MG63 (cell line): ENCODE measurements around the gene CLDN4. TPM values are rescaled to one million over a fixed set of nuclear protein-coding genes. Genes with fewer than 3 reads are reported as not detected.
"Not testable (repeated sequence)": the region's sequence is repeated elsewhere in the genome, so short reads cannot be mapped to it uniquely, and the experiment has no call there.

ENCODE experiments used
- DNase-seq: peaks from one replicate; pipeline ENCODE4 v3.0.0-alpha.2; 2020
- H3K27me3 ChIP-seq: fragments of 250-450 bp; sonication (Bioruptor Pico); 2 replicates; pipeline ENCODE4 v1.5.1; 2020; ENCODE audit warnings: mild to moderate bottlenecking, moderate library complexity
- H3K36me3 ChIP-seq: fragments of 250-450 bp; sonication (Bioruptor Pico); 2 replicates; pipeline ENCODE4 v1.5.1; 2020; ENCODE audit warnings: mild to moderate bottlenecking, moderate library complexity
- H3K4me3 ChIP-seq: fragments of 250-450 bp; sonication (Bioruptor Pico); 2 replicates; pipeline ENCODE4 v1.5.1; 2020; ENCODE audit warnings: mild to moderate bottlenecking, moderate library complexity
- H3K9me3 ChIP-seq: fragments of 250-450 bp; sonication (Bioruptor Pico); 2 replicates; pipeline ENCODE4 v1.5.1; 2020; ENCODE audit warnings: mild to moderate bottlenecking, moderate library complexity
- total RNA-seq: library from RNA; depleted of rRNA; stranded (reverse); fragments of >200 nt; shearing (Covaris generic); gene quantifications from 2 replicates; pipeline ENCODE4 v1.2.3, GENCODE V29; 2014; ENCODE audit warnings: low replicate concordance

The CLDN4 gene
- total RNA-seq, 1 experiment from 2014 or later = not detected

GRCh38 chr7:73834626-73835191, 3.9 kb downstream of the CLDN4 start:
- H3K36me3 ChIP-seq = no peaks in the 10 kb centered on the region
- no peak for DNase-seq
- H3K9me3 ChIP-seq = no peaks in the 10 kb centered on the region
- H3K27me3 ChIP-seq = no peaks in the 10 kb centered on the region
- no peak overlapping the region for H3K4me3 ChIP-seq

- H3K4me3 ChIP-seq, H3K36me3 ChIP-seq, H3K27me3 ChIP-seq, H3K9me3 ChIP-seq, DNase-seq: not testable (repeated sequence)
Measured at GRCh38 chr7:73837167-73837566, 6.4 kb downstream of the CLDN4 start.

DNA sequence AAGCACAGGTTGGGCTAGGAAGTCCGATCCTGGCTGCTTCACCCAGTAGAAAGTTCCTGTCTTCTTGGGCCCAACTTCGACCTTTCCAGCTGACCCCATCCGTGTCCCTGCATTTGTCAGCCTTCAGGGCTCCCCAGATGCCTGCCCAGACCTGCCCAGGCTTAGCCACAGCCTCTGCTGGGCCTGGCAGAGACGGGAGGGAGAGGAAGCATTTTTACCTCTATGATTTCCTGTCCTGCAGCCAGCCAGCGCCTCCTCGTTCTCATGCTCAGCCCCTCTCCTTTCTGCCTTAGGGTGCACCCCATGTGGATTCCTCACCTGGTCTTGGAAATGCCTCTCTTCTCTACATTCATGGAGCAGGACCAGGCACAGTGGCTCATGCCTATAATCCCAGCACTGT, 7.8 kb downstream of the CLDN4 start:
- no peaks in the 10 kb centered on the region for H3K36me3 ChIP-seq

DNA sequence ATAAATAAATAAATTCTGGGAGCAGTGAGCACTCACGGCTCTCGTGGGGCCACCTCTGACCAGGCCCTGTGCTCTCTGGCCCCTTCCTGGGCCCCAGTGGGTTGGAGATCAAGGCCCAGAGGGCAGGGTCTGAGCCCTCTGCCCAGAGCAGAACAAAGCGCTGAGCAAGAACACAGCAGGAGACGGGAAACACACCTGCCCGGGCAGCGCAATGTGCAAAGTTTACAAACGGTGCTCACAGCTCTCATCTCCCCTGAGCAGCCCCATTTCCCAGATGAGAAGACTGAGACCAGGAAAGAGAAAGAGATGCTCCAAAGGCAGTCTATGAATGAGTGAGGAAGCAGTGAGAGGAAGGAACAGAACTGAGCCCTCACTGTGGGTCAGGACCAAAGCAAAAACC, 8.5 kb downstream of the CLDN4 start:
- no peaks in the 10 kb centered on the region for H3K27me3 ChIP-seq
- DNase-seq = no peak
- no peaks in the 10 kb centered on the region for H3K9me3 ChIP-seq
- H3K36me3 ChIP-seq = no peaks in the 10 kb centered on the region
- H3K4me3 ChIP-seq = no peak overlapping the region

More for the DNA sequence above, 7.8 kb downstream of the CLDN4 start:
- DNase-seq = no peak
- Histone ChIP-seq H3K4me3 (no peak overlapping the region), H3K9me3 (no peaks in the 10 kb centered on the region), H3K27me3 (no peaks in the 10 kb centered on the region)

DNA sequence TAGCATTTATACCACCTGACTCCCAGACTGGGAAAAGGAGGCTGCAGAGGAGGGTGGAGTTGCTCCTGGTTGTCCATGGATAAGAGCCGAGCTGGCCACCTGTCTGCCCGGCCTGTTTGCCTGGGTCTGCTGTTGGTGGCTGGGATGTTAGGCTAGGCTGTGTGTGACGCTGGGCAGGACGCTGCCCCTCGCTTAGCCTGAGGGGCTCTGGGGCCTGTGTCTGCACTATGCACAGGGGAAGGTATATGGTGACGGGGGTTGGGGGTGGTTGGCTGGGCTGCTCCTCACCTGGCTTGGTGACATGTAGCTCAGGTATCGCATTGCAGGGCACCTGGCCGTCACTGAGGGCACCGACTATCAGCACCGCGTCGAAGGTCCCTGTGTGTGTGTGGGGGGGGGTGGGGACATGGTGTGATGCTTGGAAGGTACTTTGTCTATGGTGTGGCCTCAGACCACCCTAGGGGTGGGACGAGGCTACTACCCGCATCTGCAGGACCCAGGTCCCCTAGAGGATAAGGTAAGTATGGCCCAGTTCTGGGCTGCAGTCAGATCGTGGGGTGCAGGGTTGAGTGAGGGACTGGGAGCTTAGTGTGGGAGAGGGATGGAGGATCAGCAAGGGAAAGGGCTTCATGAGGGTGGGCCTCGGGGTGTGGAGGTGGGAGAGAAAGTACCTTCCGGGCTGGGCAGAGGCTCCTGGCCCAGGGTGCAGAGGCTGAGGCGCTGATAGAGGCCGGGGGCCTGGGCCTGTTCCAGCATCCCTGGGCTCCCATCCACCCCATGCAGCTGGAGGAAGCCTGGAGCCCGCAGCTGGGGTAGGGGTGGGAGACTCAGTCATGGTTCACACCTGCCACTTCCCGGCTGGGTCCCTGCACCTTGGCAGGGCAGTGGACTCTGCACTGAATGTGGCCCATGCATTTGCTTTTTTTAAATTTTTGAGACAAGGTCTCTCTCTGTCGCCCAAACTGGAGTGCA, 9.2 kb downstream of the CLDN4 start:
- Histone ChIP-seq H3K27me3 (no peaks in the 10 kb centered on the region), H3K36me3 (no peaks in the 10 kb centered on the region), H3K9me3 (no peaks in the 10 kb centered on the region), H3K4me3 (no peak overlapping the region)
- DNase-seq = no peak

DNA sequence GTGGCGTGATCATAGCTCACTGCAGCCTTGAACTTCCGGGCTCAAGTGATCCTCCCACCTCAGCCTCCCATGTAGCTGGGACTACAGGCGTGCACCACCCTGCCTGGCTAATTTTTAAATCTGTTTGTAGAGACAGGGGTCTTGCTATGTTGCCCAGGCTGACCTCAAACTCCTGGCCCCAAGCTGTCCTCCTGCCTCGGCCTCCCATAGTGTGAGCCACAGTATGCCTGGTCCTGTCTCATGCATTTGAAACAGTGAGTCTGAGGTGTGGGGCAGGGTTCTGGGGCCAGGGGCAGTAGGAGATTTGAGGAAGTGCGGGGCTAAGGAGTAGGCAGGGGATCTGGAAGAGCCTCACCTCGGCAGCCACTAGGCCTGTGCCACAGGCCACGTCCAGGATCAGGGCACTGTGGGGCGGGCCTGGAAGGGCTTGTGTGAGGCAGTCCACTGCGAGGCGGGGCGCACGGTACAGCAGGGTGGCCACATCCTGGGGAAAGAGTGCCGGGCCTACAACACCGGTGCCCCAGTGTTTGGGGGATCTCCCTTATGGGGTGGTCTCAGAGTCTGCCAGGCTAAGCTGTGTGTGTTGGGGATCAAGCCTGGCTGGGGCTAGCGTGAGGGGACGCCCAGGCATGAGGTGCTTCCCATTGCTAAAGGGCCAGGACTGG, 10.1 kb downstream of the CLDN4 start:
- DNase-seq = no peak
- H3K9me3 ChIP-seq = no peaks in the 10 kb centered on the region
- no peaks in the 10 kb centered on the region for H3K36me3 ChIP-seq
- H3K27me3 ChIP-seq = no peaks in the 10 kb centered on the region
- H3K4me3 ChIP-seq = no peak overlapping the region

- H3K36me3 ChIP-seq = no peaks in the 10 kb centered on the region
- H3K4me3 ChIP-seq = peak overlapping the region; percentile 54
- no peak for DNase-seq
- H3K27me3 ChIP-seq = no peaks in the 10 kb centered on the region
- no peaks in the 10 kb centered on the region for H3K9me3 ChIP-seq
Measured at GRCh38 chr7:73841689-73842066, 10.9 kb downstream of the CLDN4 start.

- H3K27me3 ChIP-seq = no peaks in the 10 kb centered on the region
- H3K9me3 ChIP-seq = no peaks in the 10 kb centered on the region
- DNase-seq = peak; percentile 90
- peak within 1 kb of the TSS; percentile 54 for H3K4me3 ChIP-seq
- no peaks in the 10 kb centered on the region for H3K36me3 ChIP-seq
Measured at GRCh38 chr7:73842067-73842976, 11.5 kb downstream of the CLDN4 start, which contains the start of gene METTL27. Gene METTL27, minus strand, starts transcription at chr7:73842516. Its CDS starts 376 bp downstream, at chr7:73842140.

- no peak for DNase-seq
- H3K36me3 ChIP-seq = no peaks in the 10 kb centered on the region
Measured at GRCh38 chr7:73844131-73844547, 13.3 kb downstream of the CLDN4 start.

GRCh38 chr7:73844848-73845460, 14.2 kb downstream of the CLDN4 start:
- H3K36me3 ChIP-seq = no peaks in the 10 kb centered on the region
- H3K27me3 ChIP-seq = no peaks in the 10 kb centered on the region
- no peak overlapping the region for H3K4me3 ChIP-seq
- DNase-seq = peak; percentile 53
- H3K9me3 ChIP-seq = no peaks in the 10 kb centered on the region

More at GRCh38 chr7:73844131-73844547, 13.3 kb downstream of the CLDN4 start:
- H3K27me3 ChIP-seq = no peaks in the 10 kb centered on the region
- H3K9me3 ChIP-seq = no peaks in the 10 kb centered on the region
- no peak overlapping the region for H3K4me3 ChIP-seq

DNA sequence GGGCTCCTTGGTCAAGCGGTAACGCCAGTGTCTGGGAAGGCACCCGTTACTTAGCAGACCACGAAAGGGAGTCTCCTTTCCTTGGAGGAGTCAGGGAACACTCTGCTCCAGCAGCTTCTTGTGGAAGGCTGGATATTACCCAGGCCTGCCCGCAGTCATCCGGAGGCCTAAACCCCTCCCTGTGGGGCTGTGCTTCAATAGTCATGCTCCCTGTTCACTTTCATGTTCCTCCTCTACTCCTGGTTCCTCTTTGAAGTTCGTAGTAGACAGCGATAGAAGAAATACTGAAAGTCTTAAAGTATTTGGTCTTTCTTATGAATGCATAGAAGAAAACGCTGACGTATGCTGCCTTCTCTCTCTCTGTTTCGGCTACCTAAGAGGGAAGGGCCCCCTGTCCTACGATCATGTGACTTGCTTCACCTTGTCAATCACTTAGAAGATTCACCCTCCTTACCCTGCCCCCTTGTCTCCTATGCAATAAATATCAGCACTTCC, 15.0 kb downstream of the CLDN4 start:
- not testable (repeated sequence) for H3K4me3 ChIP-seq, H3K27me3 ChIP-seq, H3K36me3 ChIP-seq, H3K9me3 ChIP-seq, DNase-seq

GRCh38 chr7:73847941-73848723, 17.3 kb downstream of the CLDN4 start:
- H3K4me3 ChIP-seq = no peak overlapping the region
- H3K9me3 ChIP-seq = no peaks in the 10 kb centered on the region
- no peak for DNase-seq
- H3K36me3 ChIP-seq = no peaks in the 10 kb centered on the region
- no peaks in the 10 kb centered on the region for H3K27me3 ChIP-seq

- DNase-seq = peak; percentile 80
- no peak overlapping the region for H3K4me3 ChIP-seq
- no peaks in the 10 kb centered on the region for H3K9me3 ChIP-seq
- H3K27me3 ChIP-seq = no peaks in the 10 kb centered on the region
- no peaks in the 10 kb centered on the region for H3K36me3 ChIP-seq
Measured at GRCh38 chr7:73850781-73851207, 20.0 kb downstream of the CLDN4 start.

DNA sequence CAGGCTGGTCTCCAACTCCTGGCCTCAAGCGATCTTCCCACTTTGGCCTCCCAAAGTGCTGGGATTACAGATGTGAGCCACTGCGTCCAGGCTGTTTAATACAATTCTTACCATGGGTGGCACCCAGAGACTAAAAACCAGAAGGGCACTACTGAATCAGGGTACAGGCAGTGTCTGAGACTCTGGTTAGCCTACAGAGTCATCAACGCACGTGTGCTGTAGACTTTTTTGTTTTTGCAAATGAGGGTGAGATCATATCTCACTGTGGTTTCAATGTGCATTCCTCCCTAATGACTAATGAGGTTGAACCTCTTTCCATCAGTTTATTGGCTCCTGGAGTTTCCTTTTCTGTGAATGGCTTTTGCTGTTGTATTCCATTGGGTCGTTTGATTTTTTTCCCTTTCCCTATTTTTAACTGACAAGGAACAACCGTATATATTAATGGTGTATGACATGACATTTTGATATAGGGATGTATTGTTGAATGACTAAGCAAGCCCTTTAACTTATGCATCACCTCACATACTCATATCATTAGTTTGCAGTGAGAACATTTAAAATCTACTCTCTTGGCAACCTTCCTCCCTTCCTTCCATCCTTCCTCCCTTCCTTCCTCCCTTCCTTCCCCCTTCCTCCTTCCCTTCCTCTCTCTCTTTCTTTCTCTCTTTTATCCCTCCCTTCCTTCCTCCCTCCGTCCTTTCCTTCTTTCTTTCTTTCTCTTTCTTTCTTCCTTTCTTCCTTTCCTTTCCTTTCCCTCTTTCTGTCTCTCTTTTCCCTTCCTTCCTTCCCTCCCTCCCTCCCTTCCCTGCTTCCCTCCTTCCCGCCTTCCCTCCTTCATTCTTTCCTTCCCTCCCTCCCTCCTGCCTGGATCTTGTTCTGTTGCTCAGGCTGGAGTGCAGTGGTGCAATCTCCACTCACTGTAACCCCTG, 20.9 kb downstream of the CLDN4 start:
- Histone ChIP-seq H3K36me3 (no peaks in the 10 kb centered on the region), H3K9me3 (no peaks in the 10 kb centered on the region), H3K27me3 (no peaks in the 10 kb centered on the region), H3K4me3 (no peak overlapping the region)
- peak; percentile 57 for DNase-seq
